Measurements from ENCODE around the gene ST6GAL1. TPM values are rescaled to one million over a fixed set of nuclear protein-coding genes. Genes with fewer than 3 reads are reported as not detected.

Gene ST6GAL1
- total RNA-seq, 1 donor from 2014 or later = 15.8 TPM

DNA sequence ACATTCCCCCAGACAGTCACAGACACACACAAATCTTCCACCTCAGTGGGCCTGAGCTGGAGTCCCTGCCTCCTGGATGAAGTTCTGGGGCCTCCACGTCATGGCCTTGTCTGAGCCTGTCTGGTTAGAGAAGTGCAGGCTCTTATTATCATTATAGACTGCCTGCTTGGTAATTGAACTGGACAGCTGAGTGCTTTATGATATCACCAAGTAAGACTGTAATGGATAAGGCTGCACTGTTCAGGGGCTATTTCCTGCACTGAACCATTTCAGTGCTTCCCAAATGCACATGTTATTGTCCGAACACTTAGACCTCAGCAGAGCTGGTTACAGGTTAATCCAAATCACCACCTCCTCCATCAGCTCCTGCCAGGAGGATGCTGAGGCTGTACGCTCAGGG, 8.7 kb upstream of the ST6GAL1 start:
- Histone ChIP-seq H3K27me3 (ENCODE audit: insufficient read depth, low read length) (peaks cover 2% of the 10 kb centered on the region), H3K9me3 (ENCODE audit: insufficient read depth, low read depth, low read length) (no peaks in the 10 kb centered on the region), H3K9ac (ENCODE audit: low read length) (no peak overlapping the region), H3K4me1 (ENCODE audit: insufficient read depth, low read length) (peaks cover 3% of the 10 kb centered on the region), H3K27ac (ENCODE audit: low read depth, low read length) (no peak overlapping the region), H3K36me3 (ENCODE audit: insufficient read depth, low read length) (no peaks in the 10 kb centered on the region), H3K4me2 (ENCODE audit: low read length) (no peak overlapping the region), H2AFZ (ENCODE audit: low read depth, low read length) (no peak overlapping the region), H3K79me2 (ENCODE audit: insufficient read depth, low read length) (no peaks in the 10 kb centered on the region), H3K4me3 (ENCODE audit: insufficient read depth, low read depth, low read length) (no peak overlapping the region), H4K20me1 (ENCODE audit: insufficient read depth, low read length) (no peaks in the 10 kb centered on the region)
- DNase-seq (ENCODE audit: low read depth) (no peak), FAIRE-seq (no peak)
- H3K4me3 Mint-ChIP-seq (ENCODE audit: unreplicated experiment) = no peak overlapping the region
- no peak overlapping the region for H3K27ac Mint-ChIP-seq (ENCODE audit: unreplicated experiment)
- H3K9me3 Mint-ChIP-seq (ENCODE audit: unreplicated experiment) = no peaks in the 10 kb centered on the region
- TF ChIP-seq, protein P1, sequence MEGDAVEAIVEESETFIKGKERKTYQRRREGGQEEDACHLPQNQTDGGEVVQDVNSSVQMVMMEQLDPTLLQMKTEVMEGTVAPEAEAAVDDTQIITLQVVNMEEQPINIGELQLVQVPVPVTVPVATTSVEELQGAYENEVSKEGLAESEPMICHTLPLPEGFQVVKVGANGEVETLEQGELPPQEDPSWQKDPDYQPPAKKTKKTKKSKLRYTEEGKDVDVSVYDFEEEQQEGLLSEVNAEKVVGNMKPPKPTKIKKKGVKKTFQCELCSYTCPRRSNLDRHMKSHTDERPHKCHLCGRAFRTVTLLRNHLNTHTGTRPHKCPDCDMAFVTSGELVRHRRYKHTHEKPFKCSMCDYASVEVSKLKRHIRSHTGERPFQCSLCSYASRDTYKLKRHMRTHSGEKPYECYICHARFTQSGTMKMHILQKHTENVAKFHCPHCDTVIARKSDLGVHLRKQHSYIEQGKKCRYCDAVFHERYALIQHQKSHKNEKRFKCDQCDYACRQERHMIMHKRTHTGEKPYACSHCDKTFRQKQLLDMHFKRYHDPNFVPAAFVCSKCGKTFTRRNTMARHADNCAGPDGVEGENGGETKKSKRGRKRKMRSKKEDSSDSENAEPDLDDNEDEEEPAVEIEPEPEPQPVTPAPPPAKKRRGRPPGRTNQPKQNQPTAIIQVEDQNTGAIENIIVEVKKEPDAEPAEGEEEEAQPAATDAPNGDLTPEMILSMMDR (IDR thresholded peaks at IDR 0.05; ENCODE audit: insufficient read depth, low read depth, low read length) = no peak
- TF ChIP-seq EZH2 (IDR thresholded peaks at IDR 0.05; ENCODE audit: insufficient read depth, low read length) = no peak
- peaks cover 11% of the 10 kb centered on the region for H3K4me1 Mint-ChIP-seq (ENCODE audit: low read depth, unreplicated experiment)
- no peaks in the 10 kb centered on the region for H3K36me3 Mint-ChIP-seq (ENCODE audit: low read depth, unreplicated experiment)
- H3K27me3 Mint-ChIP-seq (ENCODE audit: low read depth, unreplicated experiment) = peaks cover 13% of the 10 kb centered on the region

DNA sequence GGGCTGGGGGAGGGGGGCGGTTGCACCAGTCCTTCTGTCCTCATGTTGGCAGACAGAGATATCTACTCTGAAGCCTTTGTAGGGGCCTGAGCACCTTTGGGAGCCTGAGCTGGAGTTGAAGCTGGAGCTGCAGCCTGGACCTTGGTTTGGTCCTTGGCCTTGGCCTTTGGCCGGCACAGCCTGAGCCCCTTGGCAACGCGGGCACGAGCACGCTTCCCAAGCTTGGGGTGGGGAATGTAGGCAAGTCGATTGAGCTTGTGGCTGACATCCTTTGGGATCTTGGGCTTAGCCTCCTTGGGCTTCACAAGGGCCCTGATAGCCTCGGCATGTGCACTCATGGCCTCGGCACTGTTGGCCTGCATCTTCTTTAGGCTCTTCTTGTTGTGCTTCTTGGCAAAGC, 8.1 kb upstream of the ST6GAL1 start:
- no peaks in the 10 kb centered on the region for H3K9me3 ChIP-seq (ENCODE audit: insufficient read depth, low read depth, low read length)
- H4K20me1 ChIP-seq (ENCODE audit: insufficient read depth, low read length) = no peaks in the 10 kb centered on the region
- TF ChIP-seq, protein P1 (IDR thresholded peaks at IDR 0.05; ENCODE audit: insufficient read depth, low read depth, low read length) = no peak
- TF ChIP-seq EZH2 (IDR thresholded peaks at IDR 0.05; ENCODE audit: insufficient read depth, low read length) = no peak
- no peak overlapping the region for H2AFZ ChIP-seq (ENCODE audit: low read depth, low read length)
- peaks cover 3% of the 10 kb centered on the region for H3K4me1 ChIP-seq (ENCODE audit: insufficient read depth, low read length)
- FAIRE-seq (no peak), DNase-seq (ENCODE audit: low read depth) (no peak)
- no peak overlapping the region for H3K9ac ChIP-seq (ENCODE audit: low read length)
- H3K4me3 Mint-ChIP-seq (ENCODE audit: unreplicated experiment) = no peak overlapping the region
- no peak overlapping the region for H3K27ac Mint-ChIP-seq (ENCODE audit: unreplicated experiment)
- H3K79me2 ChIP-seq (ENCODE audit: insufficient read depth, low read length) = no peaks in the 10 kb centered on the region
- peaks cover 2% of the 10 kb centered on the region for H3K27me3 ChIP-seq (ENCODE audit: insufficient read depth, low read length)
- H3K4me3 ChIP-seq (ENCODE audit: insufficient read depth, low read depth, low read length) = no peak overlapping the region
- H3K27ac ChIP-seq (ENCODE audit: low read depth, low read length) = no peak overlapping the region
- H3K4me1 Mint-ChIP-seq (ENCODE audit: low read depth, unreplicated experiment) = peaks cover 11% of the 10 kb centered on the region
- no peaks in the 10 kb centered on the region for H3K36me3 Mint-ChIP-seq (ENCODE audit: low read depth, unreplicated experiment)
- H3K27me3 Mint-ChIP-seq (ENCODE audit: low read depth, unreplicated experiment) = peaks cover 13% of the 10 kb centered on the region
- H3K9me3 Mint-ChIP-seq (ENCODE audit: unreplicated experiment) = no peaks in the 10 kb centered on the region
- no peaks in the 10 kb centered on the region for H3K36me3 ChIP-seq (ENCODE audit: insufficient read depth, low read length)
- no peak overlapping the region for H3K4me2 ChIP-seq (ENCODE audit: low read length)

DNA sequence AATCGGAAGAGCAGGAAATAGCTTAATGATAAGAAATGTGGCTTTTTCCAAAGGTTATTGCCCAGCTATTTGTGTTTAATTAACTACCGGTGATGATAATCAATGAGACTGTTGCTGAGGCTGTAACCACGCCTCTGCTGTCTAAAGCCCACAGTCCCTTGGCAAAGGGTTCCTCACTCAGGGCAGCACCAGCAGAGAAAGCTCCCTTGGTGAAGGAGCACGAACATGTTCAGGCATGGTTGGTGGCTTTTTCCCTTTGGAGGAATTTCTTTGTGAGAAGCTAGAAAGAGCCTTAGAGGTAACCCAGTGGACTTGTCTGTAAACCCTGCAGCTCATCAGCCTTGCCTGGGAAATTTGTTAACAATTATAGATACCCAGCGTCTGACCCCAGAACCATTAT, 7.5 kb upstream of the ST6GAL1 start:
- no peaks in the 10 kb centered on the region for H3K9me3 ChIP-seq (ENCODE audit: insufficient read depth, low read depth, low read length)
- no peaks in the 10 kb centered on the region for H3K79me2 ChIP-seq (ENCODE audit: insufficient read depth, low read length)
- H3K4me1 ChIP-seq (ENCODE audit: insufficient read depth, low read length) = peaks cover under 1% of the 10 kb centered on the region
- DNase-seq (ENCODE audit: low read depth) (no peak), FAIRE-seq (no peak)
- no peak overlapping the region for H2AFZ ChIP-seq (ENCODE audit: low read depth, low read length)
- H3K4me2 ChIP-seq (ENCODE audit: low read length) = no peak overlapping the region
- no peak overlapping the region for H3K4me3 ChIP-seq (ENCODE audit: insufficient read depth, low read depth, low read length)
- H3K9ac ChIP-seq (ENCODE audit: low read length) = no peak overlapping the region
- Mint-ChIP-seq H3K4me1 (ENCODE audit: low read depth, unreplicated experiment) (peaks cover 11% of the 10 kb centered on the region), H3K9me3 (ENCODE audit: unreplicated experiment) (no peaks in the 10 kb centered on the region), H3K27ac (ENCODE audit: unreplicated experiment) (peak overlapping the region; percentile 66), H3K27me3 (ENCODE audit: low read depth, unreplicated experiment) (peaks cover 13% of the 10 kb centered on the region), H3K36me3 (ENCODE audit: low read depth, unreplicated experiment) (no peaks in the 10 kb centered on the region), H3K4me3 (ENCODE audit: unreplicated experiment) (no peak overlapping the region)
- TF ChIP-seq, protein P1 (IDR thresholded peaks at IDR 0.05; ENCODE audit: insufficient read depth, low read depth, low read length) = no peak
- no peak for TF ChIP-seq EZH2 (IDR thresholded peaks at IDR 0.05; ENCODE audit: insufficient read depth, low read length)
- H4K20me1 ChIP-seq (ENCODE audit: insufficient read depth, low read length) = no peaks in the 10 kb centered on the region
- H3K27ac ChIP-seq (ENCODE audit: low read depth, low read length) = no peak overlapping the region
- peaks cover 2% of the 10 kb centered on the region for H3K27me3 ChIP-seq (ENCODE audit: insufficient read depth, low read length)
- no peaks in the 10 kb centered on the region for H3K36me3 ChIP-seq (ENCODE audit: insufficient read depth, low read length)

Measured in astrocyte (in vitro differentiated cells and primary cell).